ENCODE data around the gene FAM83D. TPM values are rescaled to one million over a fixed set of nuclear protein-coding genes. Genes with fewer than 3 reads are reported as not detected.
A peak's percentile ranks its signal among the peaks of the same experiment; 100 is the strongest.

The FAM83D gene
- total RNA-seq, 1 donor from 2014 or later: 73.9 TPM

GRCh38 chr20:38935967-38936407, 9.8 kb downstream of the FAM83D start:
- Mint-ChIP-seq H3K4me1 (peaks cover 28% of the 10 kb centered on the region), H3K4me3 (no peak overlapping the region), H3K27ac (no peak overlapping the region), H3K36me3 (peaks cover 15% of the 10 kb centered on the region), H3K9me3 (no peaks in the 10 kb centered on the region), H3K27me3 (ENCODE audit: insufficient read depth, low read depth) (peaks cover 2% of the 10 kb centered on the region)
- Histone ChIP-seq H3K9me3 (ENCODE audit: low read depth) (no peaks in the 10 kb centered on the region), H3K4me2 (no peak overlapping the region), H3K27me3 (no peaks in the 10 kb centered on the region), H3K36me3 (no peaks in the 10 kb centered on the region), H3K4me1 (peaks cover 45% of the 10 kb centered on the region), H3K27ac (no peak overlapping the region), H3F3A (ENCODE audit: low read depth) (peaks cover 7% of the 10 kb centered on the region), H4K20me1 (ENCODE audit: low read depth) (peaks cover 100% of the 10 kb centered on the region), H3K4me3 (no peak overlapping the region), H3K9ac (no peak overlapping the region), H2AFZ (replicated peaks) (no peak overlapping the region), H3K79me2 (ENCODE audit: low read depth) (peaks cover 100% of the 10 kb centered on the region)
- TF ChIP-seq EZH2 (IDR thresholded peaks at IDR 0.05) (no peak), EZH2phosphoT487 (IDR thresholded peaks at IDR 0.05) (no peak), CTCF (IDR thresholded peaks at IDR 0.05) (no peak)
- DNase-seq (ENCODE audit: low spot score): no peak

- H3K36me3 Mint-ChIP-seq: peaks cover 25% of the 10 kb centered on the region
- peaks cover 27% of the 10 kb centered on the region for H3K4me1 Mint-ChIP-seq
- H2AFZ ChIP-seq (replicated peaks): no peak overlapping the region
- H3K9ac ChIP-seq: no peak overlapping the region
- no peak for DNase-seq (ENCODE audit: low spot score)
- H4K20me1 ChIP-seq (ENCODE audit: low read depth): peaks cover 100% of the 10 kb centered on the region
- H3F3A ChIP-seq (ENCODE audit: low read depth): peaks cover 4% of the 10 kb centered on the region
- H3K79me2 ChIP-seq (ENCODE audit: low read depth): peaks cover 100% of the 10 kb centered on the region
- no peak overlapping the region for H3K4me3 Mint-ChIP-seq
- H3K9me3 ChIP-seq (ENCODE audit: low read depth): no peaks in the 10 kb centered on the region
- H3K4me3 ChIP-seq: no peak overlapping the region
- peaks cover 2% of the 10 kb centered on the region for H3K27me3 Mint-ChIP-seq (ENCODE audit: insufficient read depth, low read depth)
- peaks cover 1% of the 10 kb centered on the region for H3K36me3 ChIP-seq
- no peaks in the 10 kb centered on the region for H3K9me3 Mint-ChIP-seq
- no peak overlapping the region for H3K27ac ChIP-seq
- TF ChIP-seq CTCF (IDR thresholded peaks at IDR 0.05): no peak
- TF ChIP-seq EZH2phosphoT487 (IDR thresholded peaks at IDR 0.05): no peak
- TF ChIP-seq EZH2 (IDR thresholded peaks at IDR 0.05): no peak
- H3K27ac Mint-ChIP-seq: no peak overlapping the region
- H3K27me3 ChIP-seq: no peaks in the 10 kb centered on the region
- H3K4me1 ChIP-seq: peaks cover 35% of the 10 kb centered on the region
- H3K4me2 ChIP-seq: no peak overlapping the region
These were observed 10.8 kb downstream of the FAM83D start for GRCh38 chr20:38937000-38937399.

- Mint-ChIP-seq H3K36me3 (peaks cover 33% of the 10 kb centered on the region), H3K9me3 (no peaks in the 10 kb centered on the region), H3K4me3 (no peak overlapping the region), H3K4me1 (peaks cover 25% of the 10 kb centered on the region), H3K27me3 (ENCODE audit: insufficient read depth, low read depth) (peaks cover 2% of the 10 kb centered on the region), H3K27ac (no peak overlapping the region)
- H2AFZ ChIP-seq (replicated peaks): no peak overlapping the region
- peaks cover 4% of the 10 kb centered on the region for H3F3A ChIP-seq (ENCODE audit: low read depth)
- no peak overlapping the region for H3K9ac ChIP-seq
- peaks cover 9% of the 10 kb centered on the region for H3K36me3 ChIP-seq
- H4K20me1 ChIP-seq (ENCODE audit: low read depth): peaks cover 96% of the 10 kb centered on the region
- H3K27ac ChIP-seq: peak overlapping the region; percentile 3
- H3K4me3 ChIP-seq: no peak overlapping the region
- H3K9me3 ChIP-seq (ENCODE audit: low read depth): no peaks in the 10 kb centered on the region
- no peak overlapping the region for H3K4me2 ChIP-seq
- H3K4me1 ChIP-seq: peaks cover 31% of the 10 kb centered on the region
- H3K27me3 ChIP-seq: no peaks in the 10 kb centered on the region
- DNase-seq (ENCODE audit: low spot score): no peak
- peaks cover 99% of the 10 kb centered on the region for H3K79me2 ChIP-seq (ENCODE audit: low read depth)
- TF ChIP-seq EZH2 (IDR thresholded peaks at IDR 0.05): no peak
- no peak for TF ChIP-seq CTCF (IDR thresholded peaks at IDR 0.05)
- TF ChIP-seq EZH2phosphoT487 (IDR thresholded peaks at IDR 0.05): no peak
These were observed 11.8 kb downstream of the FAM83D start for GRCh38 chr20:38937978-38938473.

All from neural progenitor cell (in vitro differentiated cells).